ENCODE results near the gene WNT3A. TPM values are rescaled to one million over a fixed set of nuclear protein-coding genes. Genes with fewer than 3 reads are reported as not detected.

The WNT3A gene
- total and polyA plus RNA-seq, 9 of the 15 experiments (the other 6 are each of a cell fraction or from before 2014, with no cell fraction given) = not detected

- TF ChIP-seq AFF4 (CRISPR knock-in tag; IDR thresholded peaks at IDR 0.05) (peak; percentile 95), HDAC8 (tag; IDR thresholded peaks at IDR 0.05) (no peak; the same call in 1 of the 2 replicates), TOE1 (IDR thresholded peaks at IDR 0.05; ENCODE audit: borderline replicate concordance) (no peak), TOE1 (CRISPR knock-in tag; IDR thresholded peaks at IDR 0.05; ENCODE audit: borderline replicate concordance, low read depth) (0 out of 2 replicates have a peak, but pooled peaks have one; percentile 72), RBBP5 (IDR thresholded peaks at IDR 0.05; ENCODE audit: borderline replicate concordance, insufficient read depth, low read length, poor library complexity, severe bottlenecking) (peak; percentile 56), ZNF143 (CRISPR knock-in tag; IDR thresholded peaks at IDR 0.05) (peak; percentile 84), GATAD2B (IDR thresholded peaks at IDR 0.05; ENCODE audit: borderline replicate concordance) (0 out of 2 replicates have a peak, but pooled peaks have one; percentile 78), ESRRA (IDR thresholded peaks at IDR 0.05; ENCODE audit: borderline replicate concordance, low read depth) (peak; percentile 66; the same call in 1 of the 2 replicates), ZNF431 (CRISPR knock-in tag; IDR thresholded peaks at IDR 0.05) (no peak), HMGN3 (IDR thresholded peaks at IDR 0.05; ENCODE audit: borderline replicate concordance, extremely low read depth, insufficient read length, low read depth, low read length) (peak; percentile 94), CAMTA2 (CRISPR knock-in tag; conservative IDR thresholded peaks at IDR 0.05) (0 out of 2 replicates have a peak, but pooled peaks have one; percentile 68), NR4A1 (CRISPR knock-in tag; IDR thresholded peaks at IDR 0.05) (peak; percentile 73; the same call in 1 of the 2 replicates), NR4A1 (tag; IDR thresholded peaks at IDR 0.05) (peak; percentile 50), ZC3H8 (IDR thresholded peaks at IDR 0.05) (no peak), PYGO2 (tag; IDR thresholded peaks at IDR 0.05) (no peak), ZKSCAN8 (CRISPR knock-in tag; IDR thresholded peaks at IDR 0.05) (no peak), BRCA1 (IDR thresholded peaks at IDR 0.05) (no peak), BRCA1 (CRISPR knock-in tag; IDR thresholded peaks at IDR 0.05) (no peak), MYC (IDR thresholded peaks at IDR 0.05; ENCODE audit: low read depth, low read length) (peak; percentile 75), MYC (CRISPR knock-in tag; IDR thresholded peaks at IDR 0.05; ENCODE audit: borderline replicate concordance, low read depth) (no peak), CTBP1 (IDR thresholded peaks at IDR 0.05; ENCODE audit: borderline replicate concordance) (peak; percentile 77), ATF3 (IDR thresholded peaks at IDR 0.05) (peak; percentile 7; the same call in 1 of the 2 replicates), ATF3 (CRISPR knock-in tag; conservative IDR thresholded peaks at IDR 0.05) (no peak), NR2F6 (CRISPR knock-in tag; IDR thresholded peaks at IDR 0.05) (0 out of 2 replicates have a peak, but pooled peaks have one; percentile 63), KAT8 (IDR thresholded peaks at IDR 0.05; ENCODE audit: low read depth) (no peak), ZNF57 (CRISPR knock-in tag; IDR thresholded peaks at IDR 0.05) (peak; percentile 87), NFATC3 (IDR thresholded peaks at IDR 0.05) (no peak)
Measured at GRCh38 chr1:228082214-228082917, 75.6 kb downstream of the WNT3A start, which contains the start of gene ARF1 (continued).
